Measurements from ENCODE around the gene MBNL1.
"Not testable (repeated sequence)": the region's sequence is repeated elsewhere in the genome, so short reads cannot be mapped to it uniquely, and the experiment has no call there.

MBNL1 gene

GRCh38 chr3:152416808-152417580, 148.3 kb downstream of the MBNL1 start:
- DNase-seq = no peak

- no peak for DNase-seq
Measured at GRCh38 chr3:152419748-152420147, 151.0 kb downstream of the MBNL1 start.

- DNase-seq = no peak
Measured at GRCh38 chr3:152421162-152421561, 152.4 kb downstream of the MBNL1 start.

GRCh38 chr3:152426393-152426792, 157.7 kb downstream of the MBNL1 start:
- no peak for DNase-seq

GRCh38 chr3:152428577-152428976, 159.8 kb downstream of the MBNL1 start:
- no peak for DNase-seq

GRCh38 chr3:152430223-152431002, 161.7 kb downstream of the MBNL1 start:
- DNase-seq = no peak

GRCh38 chr3:152434142-152434541, 165.4 kb downstream of the MBNL1 start:
- no peak for DNase-seq

GRCh38 chr3:152435210-152435609, 166.5 kb downstream of the MBNL1 start:
- not testable (repeated sequence) for DNase-seq

- DNase-seq = no peak
Measured at GRCh38 chr3:152436707-152437590, 168.2 kb downstream of the MBNL1 start.

GRCh38 chr3:152438181-152438580, 169.5 kb downstream of the MBNL1 start:
- DNase-seq = no peak

GRCh38 chr3:152438706-152439105, 170.0 kb downstream of the MBNL1 start:
- DNase-seq = no peak

GRCh38 chr3:152440243-152440642, 171.5 kb downstream of the MBNL1 start:
- DNase-seq = not testable (repeated sequence)

GRCh38 chr3:152443212-152444023, 174.7 kb downstream of the MBNL1 start:
- no peak for DNase-seq

GRCh38 chr3:152444029-152444641, 175.4 kb downstream of the MBNL1 start:
- no peak for DNase-seq

- DNase-seq = no peak
Measured at GRCh38 chr3:152445212-152445611, 176.5 kb downstream of the MBNL1 start.

GRCh38 chr3:152446495-152446894, 177.8 kb downstream of the MBNL1 start:
- no peak for DNase-seq

- no peak for DNase-seq
Measured at GRCh38 chr3:152447511-152447910, 178.8 kb downstream of the MBNL1 start.

- no peak for DNase-seq
Measured at GRCh38 chr3:152448091-152448490, 179.4 kb downstream of the MBNL1 start.

GRCh38 chr3:152452318-152452717, 183.6 kb downstream of the MBNL1 start:
- DNase-seq = no peak

GRCh38 chr3:152454076-152454875, 185.5 kb downstream of the MBNL1 start:
- no peak for DNase-seq

- DNase-seq = no peak
Measured at GRCh38 chr3:152455989-152456388, 187.3 kb downstream of the MBNL1 start.

All from NCI-H1436 treated with DMSO at 0.1 percent for 48 hours (cell line).